EH (cell line): ENCODE measurements around the gene ARHGAP12.
"Not testable (repeated sequence)": the region's sequence is repeated elsewhere in the genome, so short reads cannot be mapped to it uniquely, and the experiment has no call there.

ENCODE experiments used
- DNase-seq: peaks from one replicate; pipeline ENCODE4 v3.0.0-alpha.2; 2015; ENCODE audit warnings: low read depth

The ARHGAP12 gene, protein sequence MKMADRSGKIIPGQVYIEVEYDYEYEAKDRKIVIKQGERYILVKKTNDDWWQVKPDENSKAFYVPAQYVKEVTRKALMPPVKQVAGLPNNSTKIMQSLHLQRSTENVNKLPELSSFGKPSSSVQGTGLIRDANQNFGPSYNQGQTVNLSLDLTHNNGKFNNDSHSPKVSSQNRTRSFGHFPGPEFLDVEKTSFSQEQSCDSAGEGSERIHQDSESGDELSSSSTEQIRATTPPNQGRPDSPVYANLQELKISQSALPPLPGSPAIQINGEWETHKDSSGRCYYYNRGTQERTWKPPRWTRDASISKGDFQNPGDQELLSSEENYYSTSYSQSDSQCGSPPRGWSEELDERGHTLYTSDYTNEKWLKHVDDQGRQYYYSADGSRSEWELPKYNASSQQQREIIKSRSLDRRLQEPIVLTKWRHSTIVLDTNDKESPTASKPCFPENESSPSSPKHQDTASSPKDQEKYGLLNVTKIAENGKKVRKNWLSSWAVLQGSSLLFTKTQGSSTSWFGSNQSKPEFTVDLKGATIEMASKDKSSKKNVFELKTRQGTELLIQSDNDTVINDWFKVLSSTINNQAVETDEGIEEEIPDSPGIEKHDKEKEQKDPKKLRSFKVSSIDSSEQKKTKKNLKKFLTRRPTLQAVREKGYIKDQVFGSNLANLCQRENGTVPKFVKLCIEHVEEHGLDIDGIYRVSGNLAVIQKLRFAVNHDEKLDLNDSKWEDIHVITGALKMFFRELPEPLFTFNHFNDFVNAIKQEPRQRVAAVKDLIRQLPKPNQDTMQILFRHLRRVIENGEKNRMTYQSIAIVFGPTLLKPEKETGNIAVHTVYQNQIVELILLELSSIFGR

DNA sequence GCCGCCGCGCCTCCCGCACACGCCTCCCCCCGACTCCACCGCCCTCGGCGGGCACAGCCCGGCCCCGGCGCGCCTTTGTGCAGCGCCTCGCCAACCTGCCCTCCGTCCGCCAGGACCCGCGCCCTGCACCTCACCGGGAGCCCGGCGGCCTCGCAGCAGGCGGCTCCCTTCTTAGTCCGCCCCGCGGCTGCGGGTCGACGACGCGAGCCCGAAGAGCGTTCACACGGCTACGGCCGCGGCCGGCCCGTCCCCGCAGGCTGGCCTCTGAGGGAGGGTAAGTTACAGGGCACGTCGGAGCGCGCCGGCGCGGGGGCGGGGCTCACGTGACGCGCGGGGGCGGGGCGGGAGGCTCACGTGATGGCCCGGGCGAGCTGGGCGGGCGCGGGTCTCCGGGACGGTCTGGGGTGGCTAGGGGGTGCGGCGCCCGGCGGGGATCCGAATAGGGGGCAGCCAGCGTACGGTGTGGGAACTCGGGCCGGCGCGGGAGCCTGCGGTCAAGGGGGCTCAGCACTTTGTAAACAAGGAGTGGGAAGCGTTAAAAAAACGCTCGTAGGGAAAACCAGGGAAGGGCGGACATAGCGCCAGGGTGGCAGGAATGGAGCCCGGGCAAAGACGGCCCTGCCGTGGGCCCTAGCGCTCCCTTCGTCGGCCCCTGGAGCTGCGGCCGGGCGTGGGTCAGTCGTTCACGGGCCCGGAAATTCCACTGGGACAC lies at the start of gene ARHGAP12:
TSS of gene ARHGAP12 (minus strand) at position 283 of the 712 bp plus-strand sequence. CDS start 19,976 bp downstream, outside the sequence.
- DNase-seq, result peak; percentile 86

DNA sequence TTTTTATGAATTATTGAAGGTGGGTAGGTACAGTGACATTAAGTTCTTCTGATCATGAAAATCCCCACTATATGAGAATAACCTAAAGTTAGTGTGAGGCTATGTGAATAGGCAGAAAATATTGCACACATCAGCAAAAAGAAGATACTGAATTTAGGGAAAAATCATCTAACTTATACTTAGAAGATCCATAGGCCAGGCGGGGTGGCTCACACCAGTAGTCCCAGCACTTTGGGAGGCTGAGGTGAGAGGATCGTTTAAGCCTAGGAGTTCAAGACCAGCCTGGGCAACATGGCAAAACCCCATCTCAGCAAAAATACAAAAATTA lies 49.5 kb upstream of the ARHGAP12 start:
- DNase-seq, result no peak

DNA sequence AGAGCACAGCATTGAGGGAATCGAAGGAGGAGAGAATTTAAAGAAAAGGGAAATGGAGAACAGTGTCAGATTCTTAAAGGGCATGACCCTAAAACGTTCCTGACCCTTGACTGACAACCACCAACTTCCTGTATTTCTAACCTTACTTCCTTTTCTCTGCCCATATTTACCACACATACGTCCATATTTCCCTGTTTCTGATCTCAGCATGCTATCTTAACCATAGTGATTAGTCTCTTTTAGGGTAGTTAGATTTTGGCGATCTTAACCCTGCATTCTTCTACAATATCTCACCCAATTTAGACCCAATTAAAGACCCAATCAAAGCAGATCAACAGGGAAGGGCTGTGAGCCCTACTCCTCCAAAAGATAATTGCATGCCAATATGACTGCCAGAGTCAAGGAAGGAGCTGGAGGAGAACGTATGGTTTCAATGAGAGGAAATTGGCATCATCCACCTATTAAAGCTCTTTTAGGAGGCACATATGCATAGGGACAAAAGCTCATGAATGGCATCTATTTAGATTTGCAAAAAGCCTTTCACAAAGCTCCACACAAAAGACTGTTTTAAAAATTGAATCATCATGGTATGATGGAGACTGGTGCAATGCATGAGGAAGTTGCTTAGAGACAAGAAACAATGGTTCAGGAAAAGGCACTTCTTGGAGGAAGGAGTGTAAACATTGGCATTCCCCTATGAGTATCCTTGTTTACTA lies 49.0 kb upstream of the ARHGAP12 start:
- peak; percentile 68 for DNase-seq

DNA sequence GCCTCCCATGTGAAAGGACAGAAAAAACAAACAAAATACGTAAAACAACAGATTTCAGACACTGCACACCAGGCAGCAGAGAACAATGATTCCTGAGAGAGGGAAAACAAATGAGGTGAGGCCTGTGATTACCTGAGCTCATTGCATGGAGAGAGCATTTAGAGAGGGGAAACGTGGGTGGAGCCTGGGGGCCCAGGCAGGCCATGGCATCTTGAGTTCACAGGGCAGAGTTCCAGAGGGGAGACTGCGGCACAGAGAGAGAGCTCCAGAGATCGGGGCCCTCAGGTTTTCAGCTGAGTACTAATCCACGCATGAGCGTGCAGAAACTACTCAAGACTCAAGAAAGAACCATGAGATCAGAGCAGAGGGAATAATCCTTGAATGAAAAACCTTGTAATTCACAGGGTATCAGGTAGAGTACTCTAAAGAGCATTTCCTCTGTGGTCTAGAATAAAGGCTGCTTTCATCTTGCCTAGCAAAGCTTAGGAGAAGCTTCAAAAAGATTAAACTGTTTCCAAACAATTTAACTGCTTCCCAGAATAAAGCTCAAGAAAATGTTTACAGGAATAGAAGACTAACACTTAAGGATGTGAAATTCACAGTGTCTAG lies 46.6 kb upstream of the ARHGAP12 start:
- DNase-seq, result no peak

DNA sequence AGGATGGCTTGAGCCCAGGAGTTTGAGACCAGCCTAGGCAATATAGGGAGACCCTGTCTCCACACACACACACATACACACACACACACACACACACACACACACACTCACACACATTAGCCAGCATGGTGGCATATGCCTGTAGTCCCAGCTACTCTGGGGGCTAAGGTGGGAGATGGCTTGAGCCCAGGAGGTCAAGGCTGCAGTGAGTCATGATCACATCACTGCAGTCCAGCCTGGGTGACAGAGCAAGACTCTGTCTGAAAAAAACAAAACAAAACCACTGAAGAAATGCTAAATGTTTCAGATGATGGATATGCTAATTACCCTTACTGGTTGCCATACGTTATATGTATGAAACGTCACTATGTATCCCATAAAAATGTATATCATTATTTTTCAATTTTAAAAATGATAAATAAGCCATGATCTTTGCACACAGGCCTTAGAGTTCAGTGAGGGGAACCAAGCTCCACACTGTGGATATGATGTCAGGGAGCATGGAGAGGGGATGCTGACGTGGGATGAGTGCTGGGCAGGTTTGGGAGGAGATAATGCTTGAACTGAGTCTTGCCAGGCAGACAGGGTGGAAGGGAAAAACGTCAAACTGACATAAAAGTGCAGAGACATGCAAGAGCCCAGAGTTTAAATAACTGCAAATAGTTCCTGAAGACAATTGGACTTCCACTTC lies 45.9 kb upstream of the ARHGAP12 start:
- DNase-seq, result peak; percentile 52

DNA sequence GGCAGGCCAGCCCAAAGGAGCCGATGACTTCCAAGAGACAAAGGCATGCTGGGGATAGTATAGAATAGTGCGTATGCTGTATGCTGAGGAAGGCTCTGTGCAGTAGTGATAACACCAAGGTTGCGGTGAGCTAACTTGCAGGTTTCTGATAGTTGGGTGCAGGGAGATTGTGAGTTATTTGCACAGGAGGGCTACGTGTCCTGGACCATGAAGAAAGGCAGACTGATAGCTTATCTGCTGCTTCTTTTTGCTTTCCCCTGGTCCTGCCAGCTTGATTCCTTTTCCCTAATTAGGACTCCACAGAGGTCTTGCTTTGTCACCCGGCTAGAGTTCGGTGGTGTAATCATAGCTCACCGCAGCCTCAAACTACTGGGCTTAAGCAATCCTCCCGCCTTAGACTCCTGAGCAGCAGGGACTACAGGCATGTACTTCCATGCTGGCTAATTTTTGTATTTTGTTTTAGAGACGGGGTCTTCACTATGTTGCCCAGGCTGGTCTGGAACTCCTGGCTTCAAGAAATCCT lies 43.9 kb upstream of the ARHGAP12 start:
- no peak for DNase-seq

DNA sequence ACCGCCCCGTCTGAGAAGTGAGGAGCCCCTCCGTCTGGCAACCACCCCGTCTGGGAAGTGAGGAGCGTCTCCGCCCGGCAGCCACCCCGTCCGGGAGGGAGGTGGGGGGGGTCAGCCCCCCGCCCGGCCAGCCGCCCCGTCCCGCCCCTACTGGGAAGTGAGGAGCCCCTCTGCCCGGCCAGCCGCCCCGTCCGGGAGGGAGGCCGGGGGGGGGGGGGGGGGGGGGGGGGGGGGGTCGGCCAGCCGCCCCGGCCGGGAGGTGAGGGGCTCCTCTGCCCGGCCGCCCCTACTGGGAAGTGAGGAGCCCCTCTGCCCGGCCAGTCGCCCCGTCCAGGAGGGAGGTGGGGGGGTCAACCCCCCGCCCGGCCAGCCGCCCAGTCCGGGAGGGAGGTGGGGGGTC lies 41.2 kb upstream of the ARHGAP12 start:
- DNase-seq, result not testable (repeated sequence)

DNA sequence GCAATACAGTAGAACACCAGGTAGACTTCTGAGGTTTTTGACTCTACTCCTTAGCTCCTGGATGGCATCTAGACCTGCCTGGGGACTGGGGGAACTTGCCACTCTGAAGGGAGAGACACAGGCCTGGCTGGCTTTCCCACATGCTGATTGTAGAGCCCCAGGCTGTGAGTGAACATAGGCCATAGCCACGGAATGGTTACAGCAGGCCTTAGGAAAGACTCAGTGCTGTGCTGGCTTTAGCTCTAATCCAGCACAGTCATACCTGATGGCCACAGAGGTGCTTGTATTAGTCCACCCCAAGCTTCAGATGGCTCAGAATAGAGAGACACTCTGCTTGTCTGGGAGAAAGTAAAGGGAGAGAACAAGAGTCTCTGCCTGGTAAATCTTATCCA lies 35.0 kb upstream of the ARHGAP12 start:
- DNase-seq, result no peak

DNA sequence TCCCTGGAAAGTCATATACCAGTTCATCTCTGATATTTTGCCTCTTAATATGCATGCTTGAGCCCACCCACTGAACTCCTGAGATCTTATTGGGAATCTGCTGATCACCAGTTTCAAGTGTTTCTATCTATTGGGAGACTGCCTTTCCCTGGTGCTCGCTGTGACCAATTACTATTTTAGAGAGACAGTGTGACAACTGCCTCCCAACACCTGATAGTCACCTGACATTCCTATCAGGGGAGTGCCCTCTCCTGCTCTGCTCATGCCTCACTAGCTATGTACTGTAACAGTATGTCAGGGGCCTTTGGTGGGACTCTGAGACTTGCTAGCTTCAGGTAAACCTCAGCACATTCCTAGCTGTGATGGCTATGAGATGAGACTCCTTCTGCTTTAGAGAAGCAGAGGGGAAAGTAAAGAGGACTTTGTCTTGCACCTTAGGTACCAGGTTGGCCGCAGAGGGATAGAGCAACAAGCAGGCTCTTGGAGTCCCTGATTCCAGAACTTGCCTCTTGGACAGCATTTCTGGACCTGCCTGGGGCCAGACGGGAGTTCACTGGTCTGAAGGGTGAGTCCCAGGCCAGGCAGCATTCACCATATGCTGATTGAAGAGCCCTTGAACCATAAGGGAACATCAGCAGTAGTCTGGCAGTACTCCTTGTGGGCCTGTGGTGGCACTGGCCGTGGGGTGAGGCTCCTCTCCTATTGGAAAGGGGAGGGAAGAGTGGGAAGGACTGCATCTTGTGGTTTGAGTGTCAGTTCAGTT lies 34.4 kb upstream of the ARHGAP12 start:
- DNase-seq, result no peak

DNA sequence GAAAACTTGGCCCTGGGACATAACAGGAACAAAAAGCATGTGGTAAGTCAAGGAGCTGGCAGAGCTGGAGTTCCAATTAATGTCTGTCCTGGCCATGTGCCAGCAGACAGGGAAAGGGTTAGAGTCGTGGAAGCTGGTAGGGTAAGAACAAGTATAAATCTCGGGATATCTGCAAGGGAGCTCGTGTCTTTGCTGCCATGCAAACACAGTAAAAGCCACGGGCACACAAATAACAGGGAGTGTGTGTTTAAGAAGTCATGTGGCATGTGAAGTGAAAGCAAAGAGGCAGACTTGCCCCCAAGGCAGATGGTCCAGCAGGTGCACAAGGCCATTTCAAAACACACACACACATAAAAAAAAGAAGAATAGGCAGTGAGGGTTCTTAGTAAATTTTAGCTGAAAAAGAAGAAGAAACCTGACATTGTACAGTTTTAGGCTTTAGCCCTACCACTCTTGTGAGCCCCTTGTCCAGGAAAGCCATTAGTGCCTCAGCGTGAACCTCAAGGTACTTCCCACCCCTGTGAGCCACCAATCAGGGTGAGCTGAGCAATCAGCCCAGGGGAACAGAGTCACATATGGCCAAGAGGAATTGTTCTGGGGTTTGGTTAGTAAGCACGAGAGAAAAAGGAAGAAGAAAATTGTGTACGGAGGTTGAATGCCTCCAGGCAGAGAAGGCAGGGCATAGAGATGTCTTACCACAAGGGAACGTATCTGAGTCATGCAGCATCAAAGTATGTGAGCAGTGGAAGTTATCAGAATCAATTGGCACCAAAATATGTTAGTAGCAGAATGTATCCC lies 32.8 kb upstream of the ARHGAP12 start:
- DNase-seq, result peak; percentile 90

DNA sequence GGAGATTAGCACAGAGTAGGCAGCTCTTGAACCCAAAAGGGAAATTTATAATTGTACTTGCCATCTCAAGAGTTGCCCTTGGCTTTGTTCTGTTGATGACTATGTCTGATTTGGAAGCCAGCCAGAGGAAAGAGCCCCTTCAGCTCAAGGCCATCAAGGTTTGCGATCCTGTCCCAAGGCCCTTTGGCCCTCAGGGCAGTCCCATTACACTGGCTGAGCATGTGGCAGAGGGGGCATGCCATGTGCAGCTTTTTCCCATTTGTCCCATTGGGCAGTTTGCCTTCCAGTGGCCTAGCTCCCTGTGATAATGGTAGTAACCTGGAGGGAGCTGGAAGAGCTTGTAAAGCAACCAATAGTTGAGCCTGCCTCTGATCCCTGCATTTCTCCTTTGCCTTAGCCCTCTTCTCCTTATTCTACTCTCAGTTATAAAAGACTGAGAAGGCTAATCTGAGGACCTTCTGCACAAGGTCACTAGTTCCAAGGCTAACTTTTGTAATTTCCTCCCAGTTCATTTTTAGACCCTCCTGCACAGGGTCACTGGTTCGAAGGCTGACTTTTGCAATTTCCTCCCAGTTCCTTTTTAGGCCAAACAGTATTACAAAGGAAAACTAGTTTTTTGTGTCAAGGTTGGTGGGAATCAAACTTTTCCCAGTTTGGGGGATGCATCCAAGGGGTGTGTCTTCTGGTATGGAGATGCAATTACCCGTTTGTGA lies 31.0 kb upstream of the ARHGAP12 start:
- no peak for DNase-seq

DNA sequence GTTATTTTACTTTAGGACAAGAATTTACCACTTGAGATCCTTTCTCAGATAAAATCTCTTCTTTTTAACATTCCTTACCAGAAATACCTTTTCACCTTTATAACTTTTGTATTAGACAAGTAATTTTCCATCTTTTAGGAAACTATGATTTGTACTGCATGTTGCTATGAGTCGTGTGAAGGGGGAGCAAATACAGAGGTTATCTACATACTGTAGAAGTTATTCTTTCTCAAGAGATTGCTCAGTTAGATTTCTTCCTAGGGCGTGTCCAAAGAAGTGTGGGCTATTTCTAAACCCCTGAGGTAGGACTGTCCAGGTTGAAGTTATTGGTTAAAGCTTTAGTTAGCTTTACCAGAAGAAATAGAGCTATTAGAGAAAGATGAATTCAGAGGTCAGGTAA lies 30.2 kb upstream of the ARHGAP12 start:
- DNase-seq, result no peak

DNA sequence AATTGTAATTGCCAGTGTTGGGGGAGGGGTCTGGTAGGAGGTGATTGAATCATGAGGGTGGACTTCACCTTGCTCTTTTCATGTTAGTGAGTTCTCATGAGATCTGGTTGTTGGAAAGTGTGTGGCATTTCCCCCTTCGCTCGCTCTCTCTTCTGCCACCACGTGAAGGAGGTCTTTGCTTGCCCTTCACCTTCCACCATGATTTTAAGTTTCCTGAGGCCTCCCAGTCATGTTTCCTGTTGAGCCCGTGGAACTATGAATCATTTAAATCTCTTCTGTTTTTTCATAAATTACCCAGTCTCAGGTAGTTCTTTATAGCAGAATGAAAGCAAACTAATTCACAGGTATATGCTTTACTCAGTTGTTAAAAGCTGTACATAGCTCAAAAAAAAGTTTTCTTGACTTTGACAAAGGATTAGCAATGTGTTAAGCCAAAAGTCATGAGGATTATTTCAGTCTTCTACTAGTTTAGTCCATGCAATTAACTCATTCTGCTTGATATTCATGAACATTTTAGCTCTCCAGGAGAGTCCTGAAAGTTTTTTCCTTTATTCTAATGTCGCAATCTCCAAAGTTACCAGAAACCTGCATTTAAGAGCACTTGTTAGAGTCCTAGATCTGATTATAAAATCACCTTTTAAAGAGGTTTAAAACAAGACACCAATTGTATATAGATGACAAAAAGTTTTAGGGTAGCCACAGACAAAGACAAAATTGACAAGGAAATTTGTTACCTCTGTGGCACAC lies 27.7 kb upstream of the ARHGAP12 start:
- no peak for DNase-seq

DNA sequence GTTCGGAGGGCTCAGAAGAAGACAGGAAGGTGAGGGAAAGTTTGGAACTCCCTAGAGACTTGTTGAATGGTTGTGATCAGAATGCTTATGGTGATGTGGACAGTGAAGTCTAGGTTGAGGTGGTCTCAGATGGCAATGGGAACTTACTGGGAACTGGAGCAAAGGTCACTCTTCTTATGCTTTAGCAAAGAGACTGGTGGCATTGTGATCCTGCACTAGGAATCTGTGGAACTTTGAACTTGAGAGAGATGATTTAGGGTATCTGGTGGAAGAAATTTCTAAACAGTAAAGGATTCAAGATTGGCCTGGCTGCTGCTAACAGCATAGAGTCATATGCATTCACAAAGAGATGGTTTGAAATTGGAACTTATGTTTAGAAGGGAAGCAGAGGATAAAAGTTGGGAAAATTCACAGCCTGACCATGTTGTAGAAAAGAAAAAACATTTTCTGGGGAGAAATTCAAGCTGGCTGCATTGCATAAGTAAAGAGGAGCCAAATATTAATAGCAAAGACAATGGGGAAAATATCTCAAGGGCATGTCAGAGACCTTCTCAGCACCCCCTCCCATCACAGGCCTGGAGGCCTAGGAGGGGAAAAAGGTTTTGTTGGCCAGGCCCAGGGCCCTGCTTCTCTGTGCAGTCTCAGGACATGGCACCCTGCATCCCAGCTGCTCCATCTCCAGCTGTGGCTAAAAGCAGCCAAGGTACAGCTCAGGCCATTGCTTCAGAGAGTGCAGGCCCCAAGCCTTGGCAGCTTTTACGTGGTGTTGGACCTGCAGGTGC lies 26.0 kb upstream of the ARHGAP12 start:
- no peak for DNase-seq

DNA sequence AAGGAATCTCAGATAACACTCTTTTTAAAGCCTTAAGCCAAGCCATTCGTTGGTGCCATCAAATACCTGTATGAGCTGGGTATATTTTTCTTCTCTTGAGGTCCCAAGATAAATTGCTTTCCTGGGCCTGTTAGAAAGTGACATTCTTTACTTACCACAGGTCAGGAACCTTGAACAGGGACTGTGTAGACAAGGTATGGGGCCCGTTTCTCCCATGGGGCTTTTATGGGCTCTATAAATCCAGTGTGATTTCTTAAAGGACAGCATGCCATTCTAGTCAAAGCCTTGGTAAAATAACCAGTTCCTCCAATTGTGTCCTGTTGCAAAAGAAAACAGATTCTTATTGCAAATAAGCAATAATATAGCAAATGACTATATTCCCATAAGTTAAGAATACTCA lies 24.8 kb upstream of the ARHGAP12 start:
- DNase-seq, result no peak

DNA sequence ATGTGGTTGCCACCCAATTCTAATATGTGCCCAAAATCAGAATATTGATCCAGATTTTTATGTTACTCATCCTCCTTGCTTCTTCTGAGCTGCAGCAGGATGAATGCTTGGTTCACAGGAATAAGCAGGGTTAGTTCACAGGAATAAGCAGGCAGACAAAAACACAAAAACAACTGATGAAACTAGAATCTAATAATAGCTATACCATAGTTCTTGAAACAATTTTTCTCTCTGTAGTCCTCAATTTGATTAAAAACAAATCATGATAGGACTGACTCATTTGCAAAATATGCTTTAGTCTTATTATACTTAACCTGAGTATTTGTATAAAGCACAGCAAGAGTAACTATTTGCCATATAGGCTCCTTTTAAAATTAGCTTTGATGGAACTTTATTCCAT lies 24.4 kb upstream of the ARHGAP12 start:
- DNase-seq, result peak; percentile 41

DNA sequence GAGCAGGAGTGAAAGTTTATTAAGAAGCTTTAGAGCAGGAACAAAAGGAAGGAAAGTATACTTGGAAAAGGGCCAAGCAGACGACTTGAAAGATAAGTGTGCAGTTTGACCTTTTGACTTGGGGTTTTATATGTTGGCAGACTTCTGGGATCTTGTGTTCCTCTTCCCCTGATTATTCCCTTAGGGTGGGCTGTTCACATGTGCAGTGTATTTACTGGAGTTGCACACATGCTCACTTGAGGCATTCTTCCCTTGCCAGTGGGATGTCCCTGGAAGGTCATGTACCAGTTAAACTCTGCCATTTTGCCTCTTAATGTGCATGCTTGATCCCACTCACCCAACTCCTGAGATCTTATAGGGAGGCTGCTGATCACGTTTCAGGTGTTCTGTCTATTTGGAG lies 23.4 kb upstream of the ARHGAP12 start:
- peak; percentile 25 for DNase-seq
